CD4-positive, alpha-beta T cell (primary cell): ENCODE measurements around the gene RSF1. TPM values are rescaled to one million over a fixed set of nuclear protein-coding genes. Genes with fewer than 3 reads are reported as not detected.

ENCODE experiments used
- ATAC-seq: fragments of 200-7000 bp; cut with Tn5 transposase; one replicate; pipeline ENCODE4 v1.10.0; 2022; ENCODE audit warnings: mild to moderate bottlenecking; ENCODE audit not compliant: poor library complexity
- CTCF ChIA-PET: fragments of 350-600 bp; sonication (Branson Sonifier 250); formaldehyde crosslinking; loops from one replicate; lab custom pipeline; 2021; ENCODE audit warnings: antibody characterized with exemption, inconsistent platforms; lab: Charles Lee
- POLR2A ChIA-PET: fragments of 350-600 bp; sonication (Branson Sonifier 250); formaldehyde crosslinking; loops from one replicate; lab custom pipeline; 2021; ENCODE audit warnings: antibody characterized with exemption, inconsistent platforms; lab: Charles Lee
- DNase-seq, 14 experiments: peaks; one replicate each; pipeline ENCODE4 v3.0.0-alpha.2; 2013 to 2020; ENCODE audit warnings: mixed read lengths in 2 of 14
- H3K27ac ChIP-seq, 2 donors: one replicate each; pipeline versions ENCODE4 v1.5.1 to v1.7.0; 2013; ENCODE audit warnings: low read length in 2 of 2, low read depth in 1 of 2, mild to moderate bottlenecking in 1 of 2
- H3K27me3 ChIP-seq, 2 experiments: 1 replicate in 1 of 2; 2 replicates in 1 of 2; pipeline versions ENCODE4 v1.6.1 to v1.7.0; 2013; ENCODE audit warnings: low read length in 2 of 2, control low read depth in 1 of 2, mild to moderate bottlenecking in 1 of 2, moderate library complexity in 1 of 2; ENCODE audit not compliant: insufficient read depth in 2 of 2, control insufficient read depth in 1 of 2
- H3K36me3 ChIP-seq: one replicate; pipeline ENCODE4 v1.6.1; 2013; ENCODE audit warnings: low read length, control low read depth; ENCODE audit not compliant: insufficient read depth
- H3K4me1 ChIP-seq: one replicate; pipeline ENCODE4 v1.6.1; 2013; ENCODE audit warnings: low read length, control low read depth; ENCODE audit not compliant: insufficient read depth
- H3K4me3 ChIP-seq: one replicate; pipeline ENCODE4 v1.5.1; 2013; ENCODE audit warnings: mild to moderate bottlenecking, low read length, moderate library complexity
- H3K9me3 ChIP-seq, 2 experiments: 1 replicate in 1 of 2; 2 replicates in 1 of 2; pipeline versions ENCODE4 v1.6.1 to v1.7.0; 2013; ENCODE audit warnings: low read length in 2 of 2, mild to moderate bottlenecking in 2 of 2, control low read depth in 1 of 2, moderate library complexity in 1 of 2; ENCODE audit not compliant: control insufficient read depth in 1 of 2, insufficient read depth in 1 of 2
- H3K27ac Mint-ChIP-seq: one replicate; pipeline ENCODE4 v1.8.0; 2020; ENCODE audit warnings: mixed read lengths
- H3K27me3 Mint-ChIP-seq: one replicate; pipeline ENCODE4 v1.8.0; 2021; ENCODE audit warnings: mixed read lengths
- H3K36me3 Mint-ChIP-seq: one replicate; pipeline ENCODE4 v1.8.0; 2021; ENCODE audit warnings: low read depth, mixed read lengths
- H3K4me1 Mint-ChIP-seq: one replicate; pipeline ENCODE4 v1.8.0; 2021; ENCODE audit warnings: low read depth, mixed read lengths
- H3K4me3 Mint-ChIP-seq: one replicate; pipeline ENCODE4 v1.8.0; 2020; ENCODE audit warnings: mild to moderate bottlenecking, mixed read lengths
- H3K9me3 Mint-ChIP-seq: one replicate; pipeline ENCODE4 v1.8.0; 2020; ENCODE audit warnings: mixed read lengths
- CTCF ChIP-seq: fragments of 200-600 bp; IDR thresholded peaks from one replicate; pipeline ENCODE4 v1.8.0; 2022; ENCODE audit warnings: antibody characterized with exemption, mild to moderate bottlenecking
- intact Hi-C, 2 experiments: fragments of 100-400 bp; cut with DNase I in 1 of 2; cut with micrococcal nuclease in 1 of 2; formaldehyde crosslinking; loops; one replicate each; pipeline versions ENCODE4 v1.15.1 to v1.9.0; 2023 to 2025; cut with DNase I, micrococcal nuclease
- total RNA-seq, 174 experiments: library from RNA in 2 of 174; stranded (reverse) in 2 of 174; gene quantifications; one replicate each; pipeline ENCODE4 v1.2.3 and lab custom pipeline; 2021 to 2026

RSF1 gene
- total RNA-seq, 2 experiments from 2014 or later: 87.7 to 91.9 TPM

DNA sequence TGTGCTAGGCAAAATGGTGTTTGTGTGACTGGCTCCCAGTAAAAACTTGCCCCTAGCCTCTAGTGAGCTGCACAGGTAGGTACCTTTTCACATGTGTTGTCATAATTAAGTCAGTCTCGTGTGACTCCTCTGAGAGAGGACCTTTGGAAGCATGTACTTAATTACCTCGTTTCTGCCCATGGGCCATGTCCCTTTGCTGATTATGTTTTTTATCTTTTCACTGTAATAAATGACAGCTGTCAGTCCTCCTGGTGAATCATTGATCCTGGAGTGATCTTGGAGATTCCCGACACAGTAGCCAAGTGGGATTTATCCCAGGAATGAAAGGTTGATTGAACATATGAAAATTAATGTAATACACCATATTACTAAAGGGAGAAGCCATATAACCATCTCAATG is 170.4 kb downstream of the RSF1 start:
- ATAC-seq: no peak
- H3K36me3 ChIP-seq: no peaks in the 10 kb centered on the region
- H3K27ac Mint-ChIP-seq: no peak overlapping the region
- H3K27me3 Mint-ChIP-seq: peaks cover 21% of the 10 kb centered on the region
- no peak for DNase-seq
- H3K4me1 ChIP-seq: no peaks in the 10 kb centered on the region
- POLR2A ChIA-PET: no interaction called here
- no peaks in the 10 kb centered on the region for H3K4me1 Mint-ChIP-seq
- no peak for TF ChIP-seq CTCF
- no peaks in the 10 kb centered on the region for H3K27me3 ChIP-seq
- H3K9me3 ChIP-seq: no peaks in the 10 kb centered on the region
- H3K4me3 ChIP-seq: no peak overlapping the region
- H3K27ac ChIP-seq: no peak overlapping the region
- H3K36me3 Mint-ChIP-seq: no peaks in the 10 kb centered on the region
- intact Hi-C loops: no loop called here
- no peak overlapping the region for H3K4me3 Mint-ChIP-seq
- H3K9me3 Mint-ChIP-seq: no peaks in the 10 kb centered on the region
- CTCF ChIA-PET: interaction anchor here (0.8 kb wide), 1 partner anchor 11 kb away, joined by 3 read pairs; no protein-coding TSS in a partner anchor

DNA sequence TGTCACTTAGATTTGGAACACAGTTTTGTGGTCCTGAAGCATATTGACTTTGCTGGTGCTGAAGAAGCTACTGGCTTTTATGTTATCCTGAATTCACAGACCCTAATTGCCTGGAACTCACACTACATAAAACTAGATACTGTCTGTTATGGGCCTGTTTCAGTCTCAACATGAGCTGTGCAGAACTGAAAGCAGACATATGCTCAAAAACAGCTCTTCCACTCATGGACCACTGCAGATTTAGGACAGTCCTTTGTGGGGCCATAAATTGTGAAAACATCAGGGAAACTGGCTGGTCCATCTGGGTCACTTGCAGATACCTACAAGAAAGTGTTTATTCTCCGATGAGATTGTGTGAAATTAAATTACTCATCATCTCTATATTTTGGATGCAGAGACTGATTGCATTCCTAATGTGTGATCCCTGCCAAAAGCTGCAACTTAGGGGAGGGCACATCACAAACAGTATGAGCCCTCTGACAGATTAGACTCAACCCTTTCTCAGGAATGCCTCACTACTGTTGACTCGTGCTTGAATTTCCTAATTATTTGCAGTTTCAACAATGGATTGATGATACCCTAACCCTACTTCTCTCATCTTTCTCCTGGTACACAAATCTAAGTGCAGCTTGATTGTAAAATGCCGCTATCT is 172.7 kb downstream of the RSF1 start:
- CTCF ChIA-PET: interaction anchor here (0.9 kb wide), 1 partner anchor 19 kb away, joined by 3 read pairs; no protein-coding TSS in a partner anchor
- POLR2A ChIA-PET: no interaction called here

DNA sequence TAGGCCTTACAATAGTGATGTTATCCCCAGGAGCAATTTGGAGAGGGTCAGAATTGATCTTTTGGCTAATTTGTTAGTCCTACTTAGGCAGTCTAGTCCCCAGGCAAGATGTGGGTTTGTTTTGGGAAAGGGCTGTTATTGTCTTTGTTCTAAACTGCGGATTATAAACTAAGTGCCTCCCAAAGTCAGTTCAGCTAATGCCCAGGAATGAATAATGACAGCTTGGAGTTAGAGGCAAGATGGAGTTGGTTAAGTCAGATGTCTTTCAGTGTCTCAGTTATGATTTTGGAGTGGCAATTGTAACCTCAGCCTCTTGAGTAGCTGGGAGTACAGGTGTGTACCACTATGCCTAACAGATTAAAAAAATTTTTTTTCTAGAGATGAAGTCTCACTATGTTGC is 175.6 kb downstream of the RSF1 start:
- Histone ChIP-seq H3K36me3 (no peaks in the 10 kb centered on the region), H3K4me1 (no peaks in the 10 kb centered on the region), H3K27ac (no peak overlapping the region), H3K27me3 (peaks cover 0 to 2% of the 10 kb centered on the region in 2 experiments), H3K4me3 (no peak overlapping the region), H3K9me3 (no peaks in the 10 kb centered on the region)
- POLR2A ChIA-PET: no interaction called here
- H3K4me1 Mint-ChIP-seq: no peaks in the 10 kb centered on the region
- intact Hi-C loops: no loop called here
- no peak for ATAC-seq
- H3K36me3 Mint-ChIP-seq: no peaks in the 10 kb centered on the region
- no peak overlapping the region for H3K4me3 Mint-ChIP-seq
- peaks cover 2% of the 10 kb centered on the region for H3K9me3 Mint-ChIP-seq
- peaks cover 19% of the 10 kb centered on the region for H3K27me3 Mint-ChIP-seq
- no peak for TF ChIP-seq CTCF
- no peak for DNase-seq
- H3K27ac Mint-ChIP-seq: no peak overlapping the region
- CTCF ChIA-PET: no interaction called here

More for the DNA sequence above, 172.7 kb downstream of the RSF1 start:
- Histone ChIP-seq H3K9me3 (no peaks in the 10 kb centered on the region), H3K4me3 (no peak overlapping the region), H3K27ac (no peak overlapping the region), H3K27me3 (no peaks in the 10 kb centered on the region), H3K4me1 (no peaks in the 10 kb centered on the region), H3K36me3 (no peaks in the 10 kb centered on the region)
- Mint-ChIP-seq H3K9me3 (no peaks in the 10 kb centered on the region), H3K27ac (no peak overlapping the region), H3K4me3 (no peak overlapping the region), H3K4me1 (no peaks in the 10 kb centered on the region), H3K36me3 (no peaks in the 10 kb centered on the region), H3K27me3 (peaks cover 26% of the 10 kb centered on the region)
- no peak for DNase-seq
- ATAC-seq: no peak
- TF ChIP-seq CTCF: no peak
- intact Hi-C loops: no loop called here
